HG03342 (cell line): Measurements from ENCODE around the gene TRMT2A.
"Not testable (repeated sequence)": the region's sequence is repeated elsewhere in the genome, so short reads cannot be mapped to it uniquely, and the experiment has no call there.

ENCODE experiments used
- ATAC-seq: cut with Tn5 transposase; IDR thresholded peaks from one replicate; pipeline ENCODE4 v1.9.1; 2021; ENCODE audit warnings: mild to moderate bottlenecking, moderate library complexity; ENCODE audit not compliant: unreplicated experiment

TRMT2A gene, protein sequence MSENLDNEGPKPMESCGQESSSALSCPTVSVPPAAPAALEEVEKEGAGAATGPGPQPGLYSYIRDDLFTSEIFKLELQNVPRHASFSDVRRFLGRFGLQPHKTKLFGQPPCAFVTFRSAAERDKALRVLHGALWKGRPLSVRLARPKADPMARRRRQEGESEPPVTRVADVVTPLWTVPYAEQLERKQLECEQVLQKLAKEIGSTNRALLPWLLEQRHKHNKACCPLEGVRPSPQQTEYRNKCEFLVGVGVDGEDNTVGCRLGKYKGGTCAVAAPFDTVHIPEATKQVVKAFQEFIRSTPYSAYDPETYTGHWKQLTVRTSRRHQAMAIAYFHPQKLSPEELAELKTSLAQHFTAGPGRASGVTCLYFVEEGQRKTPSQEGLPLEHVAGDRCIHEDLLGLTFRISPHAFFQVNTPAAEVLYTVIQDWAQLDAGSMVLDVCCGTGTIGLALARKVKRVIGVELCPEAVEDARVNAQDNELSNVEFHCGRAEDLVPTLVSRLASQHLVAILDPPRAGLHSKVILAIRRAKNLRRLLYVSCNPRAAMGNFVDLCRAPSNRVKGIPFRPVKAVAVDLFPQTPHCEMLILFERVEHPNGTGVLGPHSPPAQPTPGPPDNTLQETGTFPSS

GRCh38 chr22:20116951-20117632, at the start of gene TRMT2A:
Gene TRMT2A, minus strand, starts transcription at chr22:20117226. Its CDS starts 320 bp downstream, at chr22:20116906.
- ATAC-seq, result peak; percentile 69

GRCh38 chr22:20166703-20167102, 49.7 kb upstream of the TRMT2A start:
- ATAC-seq, result no peak

DNA sequence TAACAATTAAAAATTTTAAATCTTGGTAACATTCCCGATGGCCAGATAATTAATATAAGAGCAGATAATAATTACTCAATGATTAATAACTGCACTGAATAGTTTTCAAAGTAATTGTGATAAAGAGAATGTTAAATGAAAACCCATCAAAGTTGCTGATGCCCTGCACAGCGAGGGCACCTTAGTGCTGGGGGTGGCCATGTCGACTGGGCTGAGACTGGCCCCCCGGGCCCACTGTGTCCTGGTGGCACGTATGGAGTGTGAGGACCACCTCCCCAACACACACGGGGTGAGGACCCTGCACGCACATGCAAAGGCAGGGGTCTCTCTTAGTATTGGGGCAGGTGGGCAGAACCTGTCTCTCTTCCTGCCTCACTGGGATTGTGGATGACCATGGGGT, 48.9 kb upstream of the TRMT2A start:
- no peak for ATAC-seq

GRCh38 chr22:20165421-20165820, 48.4 kb upstream of the TRMT2A start:
- no peak for ATAC-seq

GRCh38 chr22:20164863-20165262, 47.8 kb upstream of the TRMT2A start:
- no peak for ATAC-seq

GRCh38 chr22:20160041-20160440, 43.0 kb upstream of the TRMT2A start:
- ATAC-seq, result no peak

DNA sequence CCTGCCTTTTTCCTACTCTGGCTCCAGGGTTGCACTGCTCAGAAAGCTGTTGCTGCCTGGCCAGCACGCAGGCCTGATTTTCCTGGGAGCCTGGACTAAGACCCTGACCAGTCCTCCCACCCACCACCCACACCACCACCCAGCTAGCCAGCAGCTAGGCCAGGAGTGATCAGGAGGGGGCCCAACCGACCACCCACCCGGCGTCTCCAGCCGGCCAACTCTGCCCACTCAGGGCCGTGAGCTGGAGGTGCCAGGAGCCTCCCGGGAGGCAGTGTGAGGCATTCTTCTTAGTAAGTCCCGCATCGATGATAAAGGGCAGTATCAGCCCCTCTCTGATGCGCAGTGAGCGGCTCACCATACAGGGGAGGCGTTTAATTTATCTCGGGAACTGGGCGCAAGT, 42.5 kb upstream of the TRMT2A start:
- ATAC-seq, result not testable (repeated sequence)

- no peak for ATAC-seq
These were observed 42.0 kb upstream of the TRMT2A start for GRCh38 chr22:20159076-20159475.

GRCh38 chr22:20158391-20159036, 41.5 kb upstream of the TRMT2A start:
- no peak for ATAC-seq

DNA sequence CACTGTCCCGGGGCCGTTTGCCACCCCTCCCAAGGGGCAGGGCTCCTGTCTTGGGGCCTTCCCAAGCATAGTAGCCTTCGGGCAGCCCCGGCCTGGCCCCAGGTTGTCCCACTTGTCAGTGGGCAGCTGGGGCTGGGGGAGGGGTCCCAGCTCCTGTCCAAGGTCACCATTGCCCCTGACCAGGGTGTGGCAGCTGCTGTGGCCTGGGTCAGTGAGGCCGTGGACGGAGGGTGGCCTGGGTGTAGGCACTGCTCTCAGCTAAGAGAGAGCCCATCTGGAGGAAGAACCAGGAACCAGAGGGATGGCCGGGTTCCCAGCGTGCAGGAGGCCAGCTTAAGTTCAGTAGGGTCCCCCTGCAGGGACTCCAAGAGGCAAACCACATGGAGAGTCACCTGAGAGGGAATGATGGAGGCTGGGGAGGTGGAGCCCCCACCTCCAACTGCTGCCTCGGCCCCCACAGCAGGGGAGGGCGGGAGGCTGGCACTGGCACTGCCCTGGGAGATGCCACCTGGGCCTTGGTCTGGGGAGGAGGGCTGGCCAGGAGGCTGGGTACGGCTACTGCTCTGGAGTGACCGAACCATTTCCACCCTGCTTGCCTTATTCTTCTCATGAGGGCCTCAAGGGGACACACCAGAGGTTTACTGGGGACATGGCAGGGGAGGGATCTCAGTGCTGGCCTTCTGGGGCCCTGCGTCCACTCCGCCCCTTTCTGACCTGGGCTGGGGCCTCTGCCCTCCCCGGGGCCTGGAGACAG, 40.6 kb upstream of the TRMT2A start:
- ATAC-seq, result no peak

GRCh38 chr22:20156611-20157429, 39.8 kb upstream of the TRMT2A start:
- no peak for ATAC-seq

GRCh38 chr22:20156042-20156389, 39.0 kb upstream of the TRMT2A start:
- ATAC-seq, result no peak

GRCh38 chr22:20155330-20156041, 38.5 kb upstream of the TRMT2A start:
- no peak for ATAC-seq

DNA sequence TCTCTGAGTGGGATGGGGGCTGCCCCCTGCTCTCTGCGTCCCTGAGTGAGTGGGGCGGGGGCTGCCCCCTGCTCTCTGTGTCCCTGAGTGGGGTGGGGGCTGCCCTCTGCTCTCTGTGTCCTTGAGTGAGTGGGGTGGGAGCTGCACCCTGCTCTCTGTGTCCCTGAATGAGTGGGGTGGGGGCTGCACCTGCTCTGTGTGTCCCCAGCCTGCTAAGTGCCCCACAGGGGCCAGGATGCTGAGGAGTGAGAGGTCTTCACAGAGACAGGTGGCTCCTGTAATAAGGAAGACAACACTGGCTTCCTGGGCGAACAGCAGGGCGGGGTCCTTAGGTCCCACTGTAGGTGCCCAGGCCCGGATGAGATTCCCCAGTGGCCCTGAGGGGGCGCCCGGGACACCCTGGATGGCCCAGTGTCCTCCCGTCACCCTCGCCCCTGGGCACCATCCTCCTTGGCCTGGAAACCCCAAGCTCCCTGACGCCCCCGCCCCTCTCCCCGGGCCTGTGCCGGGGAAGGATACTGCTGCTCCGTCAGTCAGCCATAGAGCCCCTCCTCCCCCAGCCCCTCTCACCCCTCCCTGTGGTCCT, 37.7 kb upstream of the TRMT2A start:
- ATAC-seq, result no peak

GRCh38 chr22:20153945-20154344, 36.9 kb upstream of the TRMT2A start:
- ATAC-seq, result no peak

GRCh38 chr22:20152464-20152890, 35.5 kb upstream of the TRMT2A start:
- no peak for ATAC-seq

DNA sequence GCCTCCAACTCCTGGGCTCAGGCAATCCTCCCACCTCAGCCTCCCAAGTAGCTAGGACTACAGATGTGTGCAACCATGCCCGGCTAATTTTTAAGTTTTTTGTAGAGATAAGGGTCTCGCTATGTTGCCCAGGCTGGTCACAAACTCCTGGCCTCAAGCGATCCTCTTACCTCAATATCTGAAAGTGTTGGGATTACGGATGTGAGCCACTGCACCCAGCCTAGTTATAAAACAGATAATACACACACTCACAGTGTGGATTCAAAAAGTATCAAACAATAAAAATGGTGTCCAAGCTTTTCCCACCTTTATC, 34.2 kb upstream of the TRMT2A start:
- ATAC-seq, result no peak

GRCh38 chr22:20150381-20151275, 33.6 kb upstream of the TRMT2A start, which contains the start of gene CCDC188:
Gene CCDC188, minus strand, starts transcription at chr22:20151055. Its CDS starts 69 bp downstream, at chr22:20150986.
- no peak for ATAC-seq
